AG09309 (cell line): ENCODE data around the gene POU4F3.

Source experiments
- DNase-seq: peaks from one replicate; pipeline ENCODE4 v3.0.0-alpha.2; 2010; ENCODE audit warnings: low read depth
- H3K4me3 ChIP-seq: 2 replicates; pipeline ENCODE4 v1.5.1; 2011; ENCODE audit warnings: mild to moderate bottlenecking, low read depth, low read length, moderate library complexity; ENCODE audit not compliant: control insufficient read depth
- TF ChIP-seq, protein P1 (sequence below): IDR thresholded peaks from 2 replicates; pipeline ENCODE4 v1.5.1; 2011; ENCODE audit warnings: mild to moderate bottlenecking, low read depth, low read length, inconsistent platforms; ENCODE audit not compliant: insufficient read depth, control insufficient read depth; ENCODE audit errors: missing control alignments

The POU4F3 gene

DNA sequence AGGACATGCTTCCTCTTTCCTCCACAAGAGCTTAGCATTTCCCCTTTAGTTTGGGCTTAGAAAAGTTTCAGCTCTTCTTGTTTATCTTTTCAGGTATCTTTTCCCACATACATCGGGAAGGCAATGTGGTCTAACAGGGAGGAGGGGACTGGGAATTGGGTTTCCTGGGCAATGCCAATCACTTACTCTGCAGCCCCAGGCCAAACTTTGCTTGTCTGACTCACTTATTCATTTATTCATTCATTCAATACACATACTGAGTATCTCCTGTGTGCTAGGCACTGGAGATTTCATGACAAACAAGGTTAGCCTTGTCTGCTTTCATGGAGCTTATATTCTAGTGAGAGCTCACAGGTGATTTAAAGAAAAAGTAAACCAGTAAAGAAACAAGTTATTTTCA, 10.7 kb upstream of the POU4F3 start:
- TF ChIP-seq, protein P1, sequence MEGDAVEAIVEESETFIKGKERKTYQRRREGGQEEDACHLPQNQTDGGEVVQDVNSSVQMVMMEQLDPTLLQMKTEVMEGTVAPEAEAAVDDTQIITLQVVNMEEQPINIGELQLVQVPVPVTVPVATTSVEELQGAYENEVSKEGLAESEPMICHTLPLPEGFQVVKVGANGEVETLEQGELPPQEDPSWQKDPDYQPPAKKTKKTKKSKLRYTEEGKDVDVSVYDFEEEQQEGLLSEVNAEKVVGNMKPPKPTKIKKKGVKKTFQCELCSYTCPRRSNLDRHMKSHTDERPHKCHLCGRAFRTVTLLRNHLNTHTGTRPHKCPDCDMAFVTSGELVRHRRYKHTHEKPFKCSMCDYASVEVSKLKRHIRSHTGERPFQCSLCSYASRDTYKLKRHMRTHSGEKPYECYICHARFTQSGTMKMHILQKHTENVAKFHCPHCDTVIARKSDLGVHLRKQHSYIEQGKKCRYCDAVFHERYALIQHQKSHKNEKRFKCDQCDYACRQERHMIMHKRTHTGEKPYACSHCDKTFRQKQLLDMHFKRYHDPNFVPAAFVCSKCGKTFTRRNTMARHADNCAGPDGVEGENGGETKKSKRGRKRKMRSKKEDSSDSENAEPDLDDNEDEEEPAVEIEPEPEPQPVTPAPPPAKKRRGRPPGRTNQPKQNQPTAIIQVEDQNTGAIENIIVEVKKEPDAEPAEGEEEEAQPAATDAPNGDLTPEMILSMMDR: no peak
- H3K4me3 ChIP-seq: no peak overlapping the region
- no peak for DNase-seq

GRCh38 chr5:146329697-146330096, 8.9 kb upstream of the POU4F3 start:
- DNase-seq: no peak
- TF ChIP-seq, protein P1: no peak
- H3K4me3 ChIP-seq: no peak overlapping the region

- DNase-seq: no peak
- TF ChIP-seq, protein P1: no peak
- no peak overlapping the region for H3K4me3 ChIP-seq
Measured at GRCh38 chr5:146331423-146331822, 7.2 kb upstream of the POU4F3 start.

GRCh38 chr5:146334074-146334533, 4.5 kb upstream of the POU4F3 start:
- DNase-seq: no peak
- H3K4me3 ChIP-seq: no peak overlapping the region
- TF ChIP-seq, protein P1: no peak

DNA sequence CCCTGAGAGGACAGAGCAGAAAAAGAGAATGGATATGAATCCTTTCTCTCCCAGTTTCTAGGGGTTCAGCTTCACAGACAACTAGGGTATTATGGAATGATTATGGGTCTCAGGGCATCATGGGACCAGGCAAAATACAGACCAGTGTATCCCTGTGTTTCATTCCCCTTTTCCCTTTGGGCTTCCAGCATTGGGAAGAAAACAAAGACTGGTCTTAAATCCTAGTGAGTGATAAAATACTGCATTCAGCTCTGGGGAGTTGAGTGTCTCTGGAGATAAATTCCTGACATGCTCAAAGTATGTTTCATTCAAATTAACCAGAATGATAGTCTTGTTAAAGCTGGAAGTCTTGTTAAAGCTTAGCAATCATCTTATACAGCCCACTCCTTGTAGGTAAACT, 2.4 kb upstream of the POU4F3 start:
- no peak overlapping the region for H3K4me3 ChIP-seq
- DNase-seq: no peak
- TF ChIP-seq, protein P1: no peak

- H3K4me3 ChIP-seq: no peak overlapping the region
- TF ChIP-seq, protein P1: no peak
- DNase-seq: no peak
Measured at GRCh38 chr5:146337264-146337904, 1.3 kb upstream of the POU4F3 start.

- TF ChIP-seq, protein P1: no peak
- no peak overlapping the region for H3K4me3 ChIP-seq
- no peak for DNase-seq
Measured at GRCh38 chr5:146337928-146338327, 711 bp upstream of the POU4F3 start.
